HG02798 (cell line): Measurements from ENCODE around the gene NME4.

Experiments
- ATAC-seq: cut with Tn5 transposase; IDR thresholded peaks from one replicate; pipeline ENCODE4 v1.9.1; 2021; ENCODE audit warnings: mild to moderate bottlenecking; ENCODE audit not compliant: unreplicated experiment, poor library complexity

NME4 gene

DNA sequence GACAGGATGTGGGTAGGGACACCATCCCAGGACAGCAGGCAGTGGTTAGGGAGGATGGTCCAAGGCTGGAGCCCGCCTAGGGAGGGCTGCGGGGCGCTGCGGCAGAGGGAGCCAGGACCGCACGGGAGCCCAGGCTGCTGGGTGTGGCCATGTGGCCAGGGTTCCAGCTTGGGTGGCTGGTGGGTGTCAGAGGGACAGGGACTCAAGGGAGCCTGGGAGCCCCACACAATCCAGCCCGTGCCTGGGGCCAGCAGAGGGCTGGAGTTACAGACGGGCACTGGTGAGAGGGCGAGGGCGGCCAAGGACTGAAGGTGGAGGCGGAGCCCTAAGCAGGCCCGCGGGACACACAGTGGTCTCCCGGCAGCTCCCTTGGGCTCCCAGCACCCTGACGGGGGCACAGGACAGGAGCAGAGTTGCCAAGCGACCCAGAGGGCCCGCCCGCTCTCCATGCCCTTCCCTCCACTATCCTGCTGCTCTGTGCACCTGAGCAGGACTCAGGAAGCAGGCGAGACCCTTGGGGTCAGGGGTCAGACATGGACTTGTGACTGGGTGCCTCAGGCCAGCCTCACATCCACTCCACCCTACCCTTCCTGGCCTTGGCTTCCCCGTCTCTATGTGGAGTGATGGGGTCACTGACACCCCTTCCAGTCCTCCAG lies 33.8 kb upstream of the NME4 start:
- no peak for ATAC-seq

DNA sequence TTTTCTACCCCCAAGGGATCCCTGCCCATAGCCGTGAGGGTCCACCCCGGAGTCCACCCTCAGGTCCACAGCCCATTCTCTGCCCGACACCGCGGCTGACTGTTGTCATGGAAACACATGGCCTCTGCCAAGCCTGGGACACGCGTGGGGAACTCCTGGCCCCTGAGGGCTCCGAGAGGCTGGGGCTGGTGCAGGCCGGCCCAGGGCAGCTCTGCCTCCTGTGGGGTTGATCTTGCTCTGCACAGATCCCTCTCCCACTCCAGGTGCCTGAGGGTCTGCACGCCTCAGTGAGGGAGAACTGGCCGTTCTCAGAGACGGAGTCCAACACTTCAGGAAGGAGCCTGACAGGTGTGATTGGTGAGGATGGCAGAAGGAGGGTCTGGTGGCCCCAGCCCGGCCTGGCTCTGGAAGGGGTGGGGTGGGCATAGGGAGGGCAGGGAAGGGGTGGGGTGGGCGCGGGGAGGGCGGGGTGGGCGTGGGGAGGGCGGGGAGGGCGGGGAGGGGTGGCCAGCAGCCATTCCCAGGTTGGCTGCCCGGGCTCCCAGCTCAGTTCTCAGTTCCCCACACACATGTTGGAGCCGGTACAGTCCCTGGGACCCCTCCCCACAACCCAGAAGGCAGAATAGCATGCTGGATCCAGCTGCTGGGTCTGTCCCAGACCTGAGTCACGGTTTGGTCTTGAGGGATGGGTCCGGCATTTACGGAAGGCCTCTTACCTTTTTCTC lies 33.1 kb upstream of the NME4 start:
- ATAC-seq = no peak

DNA sequence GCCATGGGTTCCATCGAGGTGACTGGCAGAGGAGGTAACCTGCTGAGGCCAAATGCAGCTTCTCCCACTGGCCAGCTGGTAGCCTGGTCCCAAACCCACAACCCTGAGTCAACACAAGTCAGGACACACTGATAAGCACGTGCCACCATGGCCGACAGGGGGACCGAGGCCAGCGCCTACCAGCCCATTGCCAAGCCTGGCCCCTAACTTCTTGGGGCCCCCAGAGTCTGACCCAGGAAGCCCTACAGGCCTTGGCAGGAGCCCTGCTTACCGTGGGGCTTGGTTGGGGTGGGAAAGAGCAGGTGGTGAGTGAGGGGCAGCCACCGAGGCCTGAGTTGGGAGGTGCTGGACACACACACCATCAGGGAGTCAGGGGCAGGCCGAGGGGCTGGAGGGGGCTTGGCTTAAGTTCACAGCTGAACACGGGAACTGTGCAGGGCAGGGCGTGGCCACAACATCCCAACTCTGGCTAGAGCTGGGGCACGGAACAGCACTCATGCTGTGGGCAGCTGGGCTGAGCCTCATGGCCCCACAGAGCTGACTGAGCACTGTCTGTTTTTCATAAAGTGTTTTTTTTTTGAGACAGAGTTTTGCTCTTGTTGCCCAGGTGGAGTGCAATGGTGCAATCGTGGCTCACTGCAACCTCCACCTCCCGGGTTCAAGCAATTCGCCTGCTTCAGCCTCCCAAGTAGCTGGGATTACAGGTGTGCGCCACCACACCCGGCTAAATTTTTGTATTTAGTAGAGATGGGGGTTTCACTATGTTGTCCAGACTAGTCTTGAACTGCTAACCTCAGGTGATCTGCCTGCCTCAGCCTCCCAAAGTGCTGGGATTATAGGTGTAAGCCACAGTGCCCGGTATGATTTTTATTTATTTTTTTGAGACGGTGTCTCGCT lies 32.2 kb upstream of the NME4 start:
- ATAC-seq = no peak

DNA sequence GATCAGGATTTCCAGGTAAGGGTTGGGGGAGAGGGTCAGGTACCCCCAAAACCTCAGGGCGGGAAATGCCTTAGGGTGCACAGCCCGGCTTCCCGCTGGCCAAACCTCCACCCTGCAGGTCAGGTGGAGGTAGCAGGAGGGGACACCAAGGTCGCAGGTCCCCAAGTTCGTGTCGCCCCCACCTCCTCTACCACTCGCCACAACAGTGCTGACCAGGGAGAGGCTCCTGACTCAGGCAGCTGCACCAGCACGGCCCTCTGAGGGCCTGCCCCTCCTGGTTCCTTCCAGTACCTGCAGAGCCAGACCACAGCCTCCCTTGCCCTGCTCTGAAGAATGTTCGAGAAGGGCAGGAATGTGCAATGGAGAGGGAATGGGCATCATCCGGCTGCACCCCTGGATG lies 30.5 kb upstream of the NME4 start:
- ATAC-seq = no peak

DNA sequence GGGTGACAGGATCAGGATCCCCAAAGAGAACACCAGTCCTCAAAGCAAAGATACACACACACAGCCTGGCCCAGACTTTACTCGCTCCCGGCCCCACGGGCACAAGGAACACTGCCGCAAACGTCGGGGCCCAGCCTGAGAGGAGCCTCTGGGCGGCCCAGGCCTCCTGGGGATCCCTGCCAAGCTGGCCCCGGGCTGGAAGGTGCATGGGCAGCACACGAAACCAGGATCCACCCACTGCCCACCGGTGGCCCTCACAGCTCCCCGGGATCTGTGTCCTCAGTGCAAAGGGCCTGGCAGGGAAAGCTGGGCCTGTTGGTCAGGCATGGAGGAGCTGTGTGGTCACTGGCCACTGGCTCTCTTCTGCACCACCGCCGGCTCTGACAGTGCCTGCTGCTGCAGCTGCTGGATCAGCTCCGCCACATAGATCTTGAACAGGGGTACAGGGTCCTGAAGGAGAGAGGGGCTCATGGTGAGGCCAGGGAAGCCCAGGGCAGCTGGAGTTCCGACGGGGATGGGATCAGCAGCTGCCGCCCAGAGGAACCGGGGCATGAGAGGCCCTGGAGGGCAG lies 29.6 kb upstream of the NME4 start:
- ATAC-seq = no peak

DNA sequence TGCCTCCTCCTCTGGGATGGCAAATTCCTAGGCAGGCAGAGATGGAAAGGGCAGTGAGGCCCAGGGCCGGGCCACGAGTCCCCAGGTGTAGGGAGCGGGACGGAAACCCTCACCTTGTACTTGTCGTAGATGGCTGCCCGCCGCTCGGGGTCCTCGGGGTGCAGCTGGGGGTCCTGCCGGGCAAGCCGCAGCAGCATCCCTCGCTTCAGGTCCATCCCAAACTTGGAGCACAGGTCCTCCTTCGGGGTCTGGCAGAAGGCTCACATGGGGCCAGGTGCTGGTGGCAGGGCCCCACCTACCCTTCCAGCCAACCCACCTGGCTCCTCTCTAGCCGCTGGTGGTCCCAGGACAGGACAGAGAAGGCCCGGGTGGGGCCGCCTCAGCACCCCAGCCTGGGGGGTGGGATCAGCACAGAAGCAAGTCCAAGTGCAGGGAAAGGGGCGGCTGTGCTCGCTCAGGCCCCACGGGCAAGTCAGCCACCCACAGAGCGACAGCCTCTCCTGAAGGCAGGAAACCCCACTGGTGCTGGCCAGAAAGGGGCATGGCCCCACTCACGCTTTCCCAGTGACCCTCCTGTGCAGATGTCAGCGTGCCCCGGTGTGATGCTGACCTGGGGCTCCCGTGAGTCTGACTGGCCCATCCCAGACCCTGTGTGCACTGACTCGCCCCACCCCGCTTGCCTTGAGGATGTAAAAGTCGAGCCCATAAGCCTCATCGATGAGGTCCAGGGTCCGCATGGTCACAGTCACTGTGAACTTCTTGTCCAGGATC lies 28.4 kb upstream of the NME4 start:
- ATAC-seq = no peak

DNA sequence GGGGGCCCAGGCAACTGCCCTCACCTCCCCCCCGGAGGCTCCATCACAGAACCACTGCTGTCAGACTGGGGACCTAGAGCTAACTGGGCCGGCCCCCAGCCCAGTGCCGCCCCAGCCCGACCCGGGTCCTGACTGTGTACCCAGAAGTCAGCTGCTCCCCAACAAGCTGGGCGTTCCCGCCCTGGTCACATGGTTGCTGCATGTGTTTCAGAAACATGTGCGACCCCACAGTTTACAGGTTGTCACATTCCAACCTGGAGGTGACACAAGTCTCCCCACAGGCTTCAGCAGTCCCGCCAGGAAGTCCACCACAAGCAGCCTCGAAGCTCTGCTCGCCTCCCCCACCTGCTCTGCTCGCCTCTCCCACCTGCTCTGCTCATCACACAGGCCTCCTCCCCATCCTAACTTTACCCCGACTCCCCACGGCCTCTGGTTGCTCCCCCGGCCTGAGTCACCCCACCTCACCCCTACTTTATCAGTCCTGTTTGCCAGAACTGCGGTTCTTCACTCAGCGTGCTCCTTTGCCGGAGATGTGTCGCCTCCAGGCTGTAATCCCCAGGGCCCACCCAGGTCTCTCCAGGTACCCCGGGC lies 27.6 kb upstream of the NME4 start:
- ATAC-seq = no peak

DNA sequence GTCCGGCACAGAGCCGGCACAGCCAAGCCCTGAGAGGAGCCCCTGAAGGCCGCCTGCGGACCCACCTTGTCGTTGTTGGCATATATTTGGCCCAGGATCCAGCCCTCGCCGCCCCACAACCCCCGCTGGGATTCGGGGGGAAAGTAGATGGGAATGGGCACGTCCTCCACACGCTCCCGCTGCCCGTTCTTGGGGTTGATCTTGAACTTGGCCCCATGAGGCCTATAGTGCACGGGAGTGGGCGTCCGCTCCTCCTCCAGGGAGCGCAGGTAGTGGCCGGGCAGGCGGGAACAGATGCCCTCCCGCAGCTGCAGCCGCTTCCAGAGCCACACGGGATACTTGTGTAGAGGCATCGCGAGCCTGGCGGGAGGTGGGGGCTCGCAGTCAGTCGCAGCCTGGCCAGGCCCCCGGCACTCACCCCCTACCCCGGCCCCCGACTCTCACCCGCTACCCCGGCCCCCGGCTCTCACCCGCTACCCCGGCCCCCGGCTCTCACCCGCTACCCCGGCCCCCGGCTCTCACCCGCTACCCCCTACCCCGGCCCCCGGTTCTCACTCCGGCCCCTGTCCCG lies 27.0 kb upstream of the NME4 start:
- ATAC-seq = no peak

DNA sequence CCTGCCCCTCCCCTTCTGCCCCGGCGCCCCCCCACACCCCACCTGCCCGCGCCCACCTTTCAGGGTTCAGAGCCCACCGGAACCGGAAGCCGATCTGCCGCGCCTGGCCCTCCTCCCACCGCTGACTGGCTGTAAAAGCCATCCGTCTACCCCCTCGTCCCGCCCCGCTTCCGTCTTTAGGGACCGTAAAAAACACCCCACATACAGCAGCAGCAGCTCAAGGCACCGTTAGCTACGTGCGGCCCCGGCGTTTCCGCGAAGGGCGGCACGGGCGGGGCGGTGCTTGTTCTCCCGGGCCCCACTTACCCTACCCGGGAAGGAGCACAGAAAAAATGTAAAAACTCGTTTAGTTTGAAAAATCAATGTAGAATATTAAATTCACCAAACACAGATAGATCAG lies 26.6 kb upstream of the NME4 start, which contains the start of gene MRPL28:
Gene MRPL28, minus strand, starts transcription at position 96 of the 400 bp plus-strand sequence. CDS start 320 bp downstream, outside the sequence.
- ATAC-seq = peak; percentile 87

DNA sequence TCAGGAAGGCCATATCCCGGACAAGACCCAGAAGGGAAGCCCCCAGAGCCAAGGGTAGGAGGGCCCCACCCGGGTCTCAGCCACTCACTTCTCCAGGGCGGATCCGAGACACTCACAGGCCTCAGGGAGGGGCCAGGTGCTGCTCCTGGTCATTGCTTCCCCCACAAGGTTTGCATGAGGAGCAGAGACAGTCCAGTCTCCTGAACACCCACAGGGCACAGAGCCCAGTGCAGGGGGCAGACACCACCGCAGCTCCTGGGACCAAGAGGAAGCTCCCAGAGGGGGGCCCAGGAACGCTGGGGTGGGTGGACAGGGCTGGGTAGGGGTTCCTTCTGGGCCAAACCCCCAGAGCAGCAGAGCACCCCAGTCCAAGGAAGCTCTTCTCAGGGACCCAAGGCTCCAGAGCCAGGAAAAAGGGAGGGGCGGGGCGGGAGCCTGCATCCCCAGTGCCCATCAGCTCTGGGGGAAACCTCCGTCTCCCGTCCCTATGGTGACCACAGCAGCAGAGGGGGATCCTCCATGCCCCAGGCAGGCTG lies 26.0 kb upstream of the NME4 start:
- no peak for ATAC-seq

DNA sequence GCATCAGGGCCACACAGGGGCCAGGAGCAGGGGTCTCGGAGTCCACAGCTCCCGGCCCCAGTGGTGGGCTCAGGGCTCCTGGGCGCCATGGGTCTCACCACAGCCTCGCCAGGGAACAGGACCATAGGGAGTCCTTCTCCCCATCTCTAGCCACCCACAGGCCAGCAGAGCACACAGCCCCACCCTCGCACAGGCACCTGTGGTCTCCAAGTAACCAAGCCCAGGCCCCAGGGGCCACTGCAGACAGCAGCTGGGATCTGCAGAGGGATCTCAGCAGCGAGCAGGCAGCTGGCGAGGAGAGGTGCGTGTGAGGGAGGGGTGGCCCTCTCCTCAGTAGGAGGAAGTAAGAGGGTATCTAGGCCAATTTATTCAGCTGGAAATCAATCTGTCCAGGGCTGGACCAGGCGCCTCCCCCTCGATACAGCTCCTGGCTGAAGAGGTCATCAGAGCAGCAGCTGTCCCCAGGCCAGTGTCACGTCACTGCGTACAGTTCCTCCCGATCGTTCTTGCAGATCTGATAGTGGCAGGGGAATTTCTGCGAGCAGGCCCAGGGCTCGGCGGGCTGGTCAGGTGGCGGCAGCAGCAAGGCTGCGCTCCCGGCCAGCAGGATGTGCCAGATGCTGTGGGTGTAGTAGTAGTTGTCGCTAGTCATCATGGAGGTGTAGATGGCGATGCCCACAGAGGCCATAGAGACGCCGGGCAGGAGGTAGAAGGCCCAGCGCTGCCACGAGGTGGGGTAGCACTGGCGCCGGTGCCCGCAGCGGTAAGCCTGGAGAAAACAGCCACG lies 25.3 kb upstream of the NME4 start:
- no peak for ATAC-seq

DNA sequence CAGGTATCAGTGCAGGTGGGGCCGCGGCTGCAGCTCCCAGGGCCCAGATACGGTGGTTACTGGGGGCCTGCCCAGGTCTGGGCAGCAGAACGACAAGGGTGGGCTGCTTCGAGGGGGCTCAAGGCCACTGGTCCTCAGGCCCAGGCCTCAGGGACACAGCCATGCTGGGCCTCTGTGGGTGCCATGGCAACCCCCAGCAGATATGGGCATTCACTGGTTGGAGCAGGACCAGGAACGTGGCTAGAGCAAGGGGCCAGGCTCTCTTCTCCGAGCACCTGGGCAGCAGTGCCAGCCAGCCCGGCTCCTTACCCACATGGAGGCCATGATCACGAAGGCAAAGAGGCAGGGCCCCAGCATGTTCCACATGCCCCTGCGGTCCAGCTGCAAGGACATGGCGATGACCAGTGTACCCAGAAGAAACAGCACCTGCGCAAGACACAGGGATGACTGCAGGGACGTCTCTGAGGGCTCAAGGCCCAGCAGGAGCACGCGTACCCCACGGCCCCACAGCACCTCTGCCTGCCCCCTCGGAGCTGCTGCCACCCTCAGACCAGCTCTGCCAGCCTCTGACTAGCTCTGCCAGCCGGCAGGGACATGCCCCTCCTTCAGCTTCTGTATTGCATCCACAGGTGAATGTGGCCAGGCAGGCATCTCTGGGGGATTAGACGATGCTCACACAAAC lies 24.6 kb upstream of the NME4 start:
- ATAC-seq = no peak

DNA sequence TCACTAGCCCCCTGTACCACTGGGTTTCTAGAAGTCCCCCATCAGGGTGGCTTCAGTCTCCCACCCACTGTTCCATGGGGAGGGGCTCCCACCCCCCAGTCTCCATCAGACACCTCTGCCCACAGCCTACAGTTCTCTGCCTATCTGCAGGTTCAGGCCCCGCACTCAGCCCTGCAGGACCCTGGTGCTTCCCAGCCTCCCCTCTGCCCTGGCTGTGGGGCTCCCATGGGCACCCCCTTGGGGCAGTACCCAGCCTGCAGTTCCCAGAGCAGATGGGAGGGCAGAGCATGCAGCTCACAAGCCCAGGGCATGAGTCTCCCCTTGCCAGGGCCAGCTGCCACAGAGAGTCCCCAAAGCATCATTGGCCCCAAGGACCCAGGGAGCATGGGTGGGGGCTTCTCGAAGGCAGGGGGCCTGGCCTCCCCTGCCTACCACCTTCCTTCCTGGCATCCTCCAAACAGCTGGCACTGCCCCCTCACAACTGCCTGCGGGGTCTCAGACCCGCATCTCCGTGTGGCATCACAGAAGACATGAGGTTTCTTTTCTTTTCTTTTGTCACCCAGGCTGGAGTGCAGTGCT lies 23.9 kb upstream of the NME4 start:
- ATAC-seq = no peak

DNA sequence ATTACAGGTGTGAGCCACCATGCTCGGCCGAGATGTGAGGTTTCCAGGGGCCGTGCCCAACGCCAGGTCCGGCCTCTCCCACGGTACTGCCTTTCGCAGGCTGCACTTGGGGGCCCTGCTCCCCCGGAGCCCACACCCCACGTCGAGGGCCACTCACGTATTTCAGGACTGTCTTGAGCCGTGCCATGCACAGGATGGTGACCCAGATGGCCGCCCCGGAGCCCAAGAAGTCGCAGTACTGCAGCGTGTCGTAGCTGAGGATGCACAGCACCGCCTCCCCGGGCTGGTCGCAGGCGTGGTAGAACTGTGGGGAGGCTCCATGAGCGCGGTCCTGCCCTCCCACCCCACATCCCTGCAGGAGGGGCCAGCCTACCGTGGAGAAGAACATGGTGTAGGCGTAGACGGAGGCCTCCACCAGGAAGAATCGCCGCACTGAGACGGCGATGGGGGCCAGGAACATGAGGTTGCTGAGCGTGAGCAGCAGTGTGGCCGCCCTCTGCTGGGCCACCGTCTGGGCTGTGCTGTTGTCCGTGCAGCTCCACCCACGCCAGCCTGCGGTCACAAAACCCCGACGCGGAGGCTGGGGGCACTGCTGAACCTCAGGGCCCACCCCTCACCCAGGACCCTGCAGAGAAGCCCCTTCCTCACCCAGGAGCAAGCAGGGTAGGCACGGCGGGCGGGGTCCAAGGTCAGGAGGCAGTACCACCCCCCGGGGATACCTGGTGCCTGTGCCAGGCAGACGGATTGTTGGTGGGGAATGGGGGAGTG lies 23.0 kb upstream of the NME4 start:
- no peak for ATAC-seq

DNA sequence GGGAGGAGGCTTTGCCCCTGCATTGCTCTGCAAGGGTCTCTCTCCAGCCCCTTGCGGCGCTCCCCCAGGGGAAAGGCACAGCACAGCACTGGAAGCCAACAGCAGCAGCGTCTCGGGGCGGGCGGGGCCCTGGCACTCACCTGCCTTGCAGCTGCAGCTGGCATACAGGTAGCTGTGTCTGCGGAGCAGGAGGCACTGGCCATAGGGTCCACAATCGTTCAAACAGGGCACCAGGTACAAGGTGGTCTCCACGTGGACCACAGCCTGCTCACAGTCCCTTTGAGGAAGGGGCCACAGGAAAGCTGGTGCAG lies 22.4 kb upstream of the NME4 start:
- ATAC-seq = no peak

DNA sequence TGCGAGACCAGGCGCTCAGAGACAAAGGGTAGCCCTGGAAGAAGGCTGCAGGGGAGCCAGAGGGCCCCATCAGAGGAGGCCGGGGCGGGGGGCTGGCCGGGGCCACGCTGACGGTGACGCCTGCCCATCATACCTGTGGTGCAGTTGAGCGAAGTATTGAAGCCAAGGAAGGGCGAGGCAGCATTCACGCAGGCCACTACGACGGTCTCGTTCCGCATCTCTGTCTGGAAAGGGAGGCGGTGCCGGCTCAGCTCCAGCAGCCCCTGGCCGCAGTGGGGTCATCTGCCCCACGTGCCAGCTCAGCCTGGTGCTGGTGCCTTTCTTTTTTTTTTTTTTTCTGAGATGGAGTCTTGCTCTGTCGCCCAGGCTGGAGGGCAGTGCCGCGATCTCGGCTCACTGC lies 21.8 kb upstream of the NME4 start:
- no peak for ATAC-seq
